H9 (cell line): ENCODE data around the gene XIRP1. TPM values are rescaled to one million over a fixed set of nuclear protein-coding genes. Genes with fewer than 3 reads are reported as not detected.

Experiments
- DNase-seq: peaks from one replicate; pipeline ENCODE4 v3.0.0-alpha.2; 2017
- H2AFZ ChIP-seq: one replicate; pipeline ENCODE4 v1.6.1; 2013; ENCODE audit warnings: mild to moderate bottlenecking, low read length, control low read depth, moderate library complexity
- H2AK5ac ChIP-seq: 2 replicates; pipeline ENCODE4 v1.6.1; 2013; ENCODE audit warnings: low read length, control low read depth, mixed read lengths; ENCODE audit not compliant: insufficient read length
- H2BK120ac ChIP-seq: one replicate; pipeline ENCODE4 v1.6.1; 2013; ENCODE audit warnings: low read depth, mild to moderate bottlenecking, low read length, control low read depth, inconsistent platforms; ENCODE audit not compliant: poor library complexity, severe bottlenecking
- H2BK12ac ChIP-seq: 2 replicates; pipeline ENCODE4 v1.6.1; 2013; ENCODE audit warnings: low read length, control low read depth, mixed read lengths, low read depth; ENCODE audit not compliant: insufficient read length
- H2BK15ac ChIP-seq: 2 replicates; pipeline ENCODE4 v1.6.1; 2013; ENCODE audit warnings: low read depth, low read length, control low read depth
- H2BK20ac ChIP-seq: one replicate; pipeline ENCODE4 v1.6.1; 2013; ENCODE audit warnings: low read depth, mild to moderate bottlenecking, low read length, control low read depth, inconsistent platforms; ENCODE audit not compliant: poor library complexity, severe bottlenecking
- H2BK5ac ChIP-seq: 2 replicates; pipeline ENCODE4 v1.6.1; 2013; ENCODE audit warnings: low read length, control low read depth, mixed read lengths; ENCODE audit not compliant: insufficient read length
- H3K14ac ChIP-seq: 2 replicates; pipeline ENCODE4 v1.6.1; 2013; ENCODE audit warnings: low read length, control low read depth; ENCODE audit not compliant: insufficient read depth
- H3K18ac ChIP-seq: 2 replicates; pipeline ENCODE4 v1.6.1; 2013; ENCODE audit warnings: low read depth, mild to moderate bottlenecking, mixed read lengths, low read length, control low read depth; ENCODE audit not compliant: insufficient read length
- H3K23ac ChIP-seq: 2 replicates; pipeline ENCODE4 v1.6.1; 2013; ENCODE audit warnings: low read length, control low read depth, mixed read lengths, low read depth; ENCODE audit not compliant: insufficient read length
- H3K23me2 ChIP-seq: 2 replicates; pipeline ENCODE4 v1.6.1; 2013; ENCODE audit warnings: low read depth, mild to moderate bottlenecking, mixed read lengths, low read length, control low read depth; ENCODE audit not compliant: insufficient read length, poor library complexity, severe bottlenecking
- H3K27ac ChIP-seq: 2 replicates; pipeline ENCODE4 v1.5.1; 2013; ENCODE audit warnings: low read length, control low read depth, mixed read lengths, low read depth; ENCODE audit not compliant: insufficient read length
- H3K27me3 ChIP-seq: 2 replicates; pipeline ENCODE4 v1.6.1; 2013; ENCODE audit warnings: low read length, control low read depth, inconsistent platforms; ENCODE audit not compliant: insufficient read depth
- H3K4ac ChIP-seq: 2 replicates; pipeline ENCODE4 v1.6.1; 2013; ENCODE audit warnings: low read depth, mild to moderate bottlenecking, control low read depth, inconsistent platforms, low read length, moderate library complexity
- H3K4me1 ChIP-seq: 2 replicates; pipeline ENCODE4 v1.6.1; 2013; ENCODE audit warnings: low read length, control low read depth, inconsistent platforms; ENCODE audit not compliant: insufficient read depth
- H3K4me2 ChIP-seq: 2 replicates; pipeline ENCODE4 v1.6.1; 2013; ENCODE audit warnings: low read length, control low read depth, mixed read lengths; ENCODE audit not compliant: insufficient read length, insufficient read depth
- H3K56ac ChIP-seq: 2 replicates; pipeline ENCODE4 v1.6.1; 2013; ENCODE audit warnings: low read depth, mild to moderate bottlenecking, mixed read lengths, low read length, control low read depth; ENCODE audit not compliant: insufficient read length
- H3K79me1 ChIP-seq: 2 replicates; pipeline ENCODE4 v1.6.1; 2013; ENCODE audit warnings: low read depth, mild to moderate bottlenecking, moderate library complexity, low read length, control low read depth, inconsistent platforms; ENCODE audit not compliant: insufficient read depth, poor library complexity, severe bottlenecking
- H3K79me2 ChIP-seq: 2 replicates; pipeline ENCODE4 v1.6.1; 2013; ENCODE audit warnings: low read length, control low read depth, inconsistent platforms; ENCODE audit not compliant: insufficient read depth
- H3K9ac ChIP-seq: 2 replicates; pipeline ENCODE4 v1.6.1; 2013; ENCODE audit warnings: low read length, control low read depth, mixed read lengths; ENCODE audit not compliant: insufficient read length; ENCODE audit errors: extremely low read depth
- H3K9me3 ChIP-seq: one replicate; pipeline ENCODE4 v1.6.1; 2013; ENCODE audit warnings: low read depth, low read length, inconsistent platforms; ENCODE audit not compliant: control insufficient read depth
- H3T11ph ChIP-seq: one replicate; pipeline ENCODE4 v1.6.1; 2013; ENCODE audit warnings: mild to moderate bottlenecking, low read length, control low read depth, inconsistent platforms
- H4K20me1 ChIP-seq: one replicate; pipeline ENCODE4 v1.6.1; 2013; ENCODE audit not compliant: control insufficient read depth, insufficient read length, insufficient read depth
- H4K5ac ChIP-seq: 2 replicates; pipeline ENCODE4 v1.6.1; 2013; ENCODE audit warnings: low read depth, mild to moderate bottlenecking, mixed read lengths, low read length, control low read depth; ENCODE audit not compliant: insufficient read length
- H4K8ac ChIP-seq: replicated peaks from 2 replicates; pipeline ENCODE4 v1.6.1; 2013; ENCODE audit warnings: low read length, control low read depth, mixed read lengths, low read depth; ENCODE audit not compliant: insufficient read length
- H4K91ac ChIP-seq: 2 replicates; pipeline ENCODE4 v1.6.1; 2013; ENCODE audit warnings: low read depth, mild to moderate bottlenecking, moderate library complexity, mixed read lengths, low read length, control low read depth; ENCODE audit not compliant: insufficient read length
- H3K27ac Mint-ChIP-seq, 3 experiments: 2 replicates in 2 of 3; 3 replicates in 1 of 3; pipeline ENCODE4 v1.8.0; 2020 to 2021; ENCODE audit warnings: mixed read lengths in 3 of 3, mild to moderate bottlenecking in 1 of 3, moderate library complexity in 1 of 3
- H3K27me3 Mint-ChIP-seq: 2 replicates; pipeline ENCODE4 v1.8.0; 2021; ENCODE audit warnings: low read depth, mild to moderate bottlenecking, moderate library complexity, mixed read lengths
- H3K36me3 Mint-ChIP-seq, 3 experiments: 2 replicates in 2 of 3; 3 replicates in 1 of 3; pipeline ENCODE4 v1.8.0; 2020 to 2021; ENCODE audit warnings: low read depth in 3 of 3, mixed read lengths in 3 of 3; ENCODE audit not compliant: insufficient read depth in 1 of 3
- H3K4me1 Mint-ChIP-seq, 2 experiments: 2 replicates each; pipeline ENCODE4 v1.8.0; 2020; ENCODE audit warnings: mixed read lengths in 2 of 2
- H3K4me3 Mint-ChIP-seq, 2 experiments: 2 replicates in 1 of 2; 3 replicates in 1 of 2; pipeline ENCODE4 v1.8.0; 2020 to 2021; ENCODE audit warnings: mild to moderate bottlenecking in 2 of 2, mixed read lengths in 2 of 2, moderate library complexity in 1 of 2
- H3K9me3 Mint-ChIP-seq, 2 experiments: 2 replicates in 1 of 2; 3 replicates in 1 of 2; pipeline ENCODE4 v1.8.0; 2020; ENCODE audit warnings: mild to moderate bottlenecking in 2 of 2, mixed read lengths in 2 of 2, moderate library complexity in 1 of 2
- CTCF ChIP-seq: fragments of 200-600 bp; sonication (generic); conservative IDR thresholded peaks from 3 replicates; pipeline ENCODE4 v1.8.0; 2021; ENCODE audit warnings: antibody characterized with exemption, mild to moderate bottlenecking
- WGBS: extraction: QIAGEN DNeasy Blood & Tissue Kit; methylation state at CpG from one replicate; pipeline ENCODE4 v1.1.7; 2013; ENCODE audit warnings: missing lambda C conversion rate, low lambda C conversion rate, mixed read lengths; ENCODE audit not compliant: insufficient read length; ENCODE audit errors: extremely low coverage; 5-methylcytosine and 5-hydroxymethylcytosine counted together
- total RNA-seq: library from RNA; stranded (reverse); gene quantifications from 2 replicates; pipeline ENCODE4 v1.2.1, GENCODE V29; 2021

Gene XIRP1
- total RNA-seq, 1 experiment from 2014 or later: not detected

DNA sequence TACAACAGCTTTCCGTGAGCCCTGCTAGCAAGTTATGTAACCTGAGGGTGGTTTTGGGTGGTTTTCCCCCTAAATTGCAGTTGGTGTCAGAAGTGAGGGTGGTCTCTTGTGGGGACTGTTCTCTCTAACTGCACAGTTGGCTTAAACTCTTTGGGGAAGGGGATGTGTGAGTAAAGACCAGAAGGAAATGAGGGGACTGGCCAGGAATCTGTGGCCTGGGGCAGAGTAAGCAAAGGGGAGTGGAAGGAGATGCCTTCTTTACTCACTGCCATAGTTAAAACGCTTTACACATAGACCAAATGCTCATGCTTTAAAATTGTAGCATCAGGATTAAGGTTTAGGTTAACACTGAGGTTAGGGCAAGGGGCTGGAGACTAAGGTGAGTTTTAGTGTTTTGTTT, 21.2 kb upstream of the XIRP1 start:
- no peaks in the 10 kb centered on the region for H3K23me2 ChIP-seq
- H3K27me3 ChIP-seq: no peaks in the 10 kb centered on the region
- H3K79me1 ChIP-seq: no peaks in the 10 kb centered on the region
- no peak overlapping the region for H3T11ph ChIP-seq
- no peak overlapping the region for H3K18ac ChIP-seq
- H3K4me2 ChIP-seq: no peak overlapping the region
- no peak overlapping the region for H4K91ac ChIP-seq
- no peaks in the 10 kb centered on the region for H3K9me3 ChIP-seq
- no peak overlapping the region for H3K27ac ChIP-seq
- no peaks in the 10 kb centered on the region for H3K79me2 ChIP-seq
- no peak overlapping the region for H3K56ac ChIP-seq
- H3K4me1 ChIP-seq: peaks cover 4% of the 10 kb centered on the region
- H3K27ac Mint-ChIP-seq: peak overlapping the region in 1 of 3 experiments; percentile 65; a peak in 2 of 7 replicates
- no peaks in the 10 kb centered on the region for H3K36me3 Mint-ChIP-seq
- no peak overlapping the region for H3K23ac ChIP-seq
- no peak overlapping the region for H2BK5ac ChIP-seq
- TF ChIP-seq CTCF: no peak
- no peak overlapping the region for H4K5ac ChIP-seq
- no peak for DNase-seq
- H2BK15ac ChIP-seq: no peak overlapping the region
- H3K4me3 Mint-ChIP-seq: no peak overlapping the region
- WGBS: no CpG with 5 or more reads among the region's 2 CpGs
- no peak overlapping the region for H3K9ac ChIP-seq
- H3K27me3 Mint-ChIP-seq: 0 out of 2 replicates have a peak, but pooled peaks cover 4% of the 10 kb centered on the region
- H3K4me1 Mint-ChIP-seq: peaks cover 18 to 19% of the 10 kb centered on the region in 2 experiments
- peaks cover 2% of the 10 kb centered on the region for H4K20me1 ChIP-seq
- H2AK5ac ChIP-seq: no peak overlapping the region
- H3K4ac ChIP-seq: no peak overlapping the region
- no peak overlapping the region for H3K14ac ChIP-seq
- peaks cover 0 to 4% of the 10 kb centered on the region in 2 experiments; a peak in 1 of 5 replicates for H3K9me3 Mint-ChIP-seq
- H2BK12ac ChIP-seq: no peak overlapping the region
- H4K8ac ChIP-seq: no peak overlapping the region
- H2AFZ ChIP-seq: no peak overlapping the region
- H2BK20ac ChIP-seq: no peak overlapping the region
- H2BK120ac ChIP-seq: no peak overlapping the region
